HEK293 (cell line): ENCODE data around the gene TK1.
A peak's percentile ranks its signal among the peaks of the same experiment; 100 is the strongest.

Experiments
- CTCF ChIP-seq: fragments of 450-650 bp; formaldehyde crosslinking; IDR thresholded peaks from 2 replicates; pipeline ENCODE4 v1.5.1; 2016; ENCODE audit warnings: missing biosample characterization, missing genetic modification characterization
- YY1 ChIP-seq: fragments of 450-650 bp; formaldehyde crosslinking; IDR thresholded peaks from 2 replicates; pipeline ENCODE4 v1.5.1; 2018; ENCODE audit warnings: missing biosample characterization, missing genetic modification characterization
- ZNF174 ChIP-seq: fragments of 450-650 bp; formaldehyde crosslinking; IDR thresholded peaks from 2 replicates; pipeline ENCODE4 v1.5.0; 2017; ENCODE audit warnings: missing biosample characterization, mild to moderate bottlenecking, missing genetic modification characterization
- ZNF433 ChIP-seq: fragments of 450-650 bp; formaldehyde crosslinking; IDR thresholded peaks from 2 replicates; pipeline ENCODE4 v1.5.1; 2016; ENCODE audit warnings: missing biosample characterization, missing genetic modification characterization, low read depth
- TF ChIP-seq, protein P1 (sequence below): fragments of 450-650 bp; formaldehyde crosslinking; IDR thresholded peaks from 2 replicates; pipeline ENCODE4 v1.5.1; 2016; ENCODE audit warnings: missing biosample characterization, missing genetic modification characterization

GRCh38 chr17:78159575-78160158 lies 27.2 kb downstream of the TK1 start:
- TF ChIP-seq YY1 (tag by site-specific recombination) (no peak), ZNF433 (tag by site-specific recombination) (no peak), CTCF (tag by site-specific recombination) (no peak), ZNF174 (tag by site-specific recombination) (no peak)
- TF ChIP-seq, protein P1, sequence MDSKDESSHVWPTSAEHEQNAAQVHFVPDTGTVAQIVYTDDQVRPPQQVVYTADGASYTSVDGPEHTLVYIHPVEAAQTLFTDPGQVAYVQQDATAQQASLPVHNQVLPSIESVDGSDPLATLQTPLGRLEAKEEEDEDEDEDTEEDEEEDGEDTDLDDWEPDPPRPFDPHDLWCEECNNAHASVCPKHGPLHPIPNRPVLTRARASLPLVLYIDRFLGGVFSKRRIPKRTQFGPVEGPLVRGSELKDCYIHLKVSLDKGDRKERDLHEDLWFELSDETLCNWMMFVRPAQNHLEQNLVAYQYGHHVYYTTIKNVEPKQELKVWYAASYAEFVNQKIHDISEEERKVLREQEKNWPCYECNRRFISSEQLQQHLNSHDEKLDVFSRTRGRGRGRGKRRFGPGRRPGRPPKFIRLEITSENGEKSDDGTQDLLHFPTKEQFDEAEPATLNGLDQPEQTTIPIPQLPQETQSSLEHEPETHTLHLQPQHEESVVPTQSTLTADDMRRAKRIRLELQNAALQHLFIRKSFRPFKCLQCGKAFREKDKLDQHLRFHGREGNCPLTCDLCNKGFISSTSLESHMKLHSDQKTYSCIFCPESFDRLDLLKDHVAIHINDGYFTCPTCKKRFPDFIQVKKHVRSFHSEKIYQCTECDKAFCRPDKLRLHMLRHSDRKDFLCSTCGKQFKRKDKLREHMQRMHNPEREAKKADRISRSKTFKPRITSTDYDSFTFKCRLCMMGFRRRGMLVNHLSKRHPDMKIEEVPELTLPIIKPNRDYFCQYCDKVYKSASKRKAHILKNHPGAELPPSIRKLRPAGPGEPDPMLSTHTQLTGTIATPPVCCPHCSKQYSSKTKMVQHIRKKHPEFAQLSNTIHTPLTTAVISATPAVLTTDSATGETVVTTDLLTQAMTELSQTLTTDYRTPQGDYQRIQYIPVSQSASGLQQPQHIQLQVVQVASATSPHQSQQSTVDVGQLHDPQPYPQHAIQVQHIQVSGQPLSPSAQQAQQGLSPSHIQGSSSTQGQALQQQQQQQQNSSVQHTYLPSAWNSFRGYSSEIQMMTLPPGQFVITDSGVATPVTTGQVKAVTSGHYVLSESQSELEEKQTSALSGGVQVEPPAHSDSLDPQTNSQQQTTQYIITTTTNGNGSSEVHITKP (tag by site-specific recombination): peak; percentile 81
